Endothelial cell of hepatic sinusoid (primary cell): Measurements from ENCODE around the gene HCN3.

ENCODE experiments used
- in situ Hi-C: cut with HindIII; loops from 2 replicates; pipeline ENCODE4 v1.10.0; 2017; ENCODE audit warnings: low sequenced_read_pairs

HCN3 gene

DNA sequence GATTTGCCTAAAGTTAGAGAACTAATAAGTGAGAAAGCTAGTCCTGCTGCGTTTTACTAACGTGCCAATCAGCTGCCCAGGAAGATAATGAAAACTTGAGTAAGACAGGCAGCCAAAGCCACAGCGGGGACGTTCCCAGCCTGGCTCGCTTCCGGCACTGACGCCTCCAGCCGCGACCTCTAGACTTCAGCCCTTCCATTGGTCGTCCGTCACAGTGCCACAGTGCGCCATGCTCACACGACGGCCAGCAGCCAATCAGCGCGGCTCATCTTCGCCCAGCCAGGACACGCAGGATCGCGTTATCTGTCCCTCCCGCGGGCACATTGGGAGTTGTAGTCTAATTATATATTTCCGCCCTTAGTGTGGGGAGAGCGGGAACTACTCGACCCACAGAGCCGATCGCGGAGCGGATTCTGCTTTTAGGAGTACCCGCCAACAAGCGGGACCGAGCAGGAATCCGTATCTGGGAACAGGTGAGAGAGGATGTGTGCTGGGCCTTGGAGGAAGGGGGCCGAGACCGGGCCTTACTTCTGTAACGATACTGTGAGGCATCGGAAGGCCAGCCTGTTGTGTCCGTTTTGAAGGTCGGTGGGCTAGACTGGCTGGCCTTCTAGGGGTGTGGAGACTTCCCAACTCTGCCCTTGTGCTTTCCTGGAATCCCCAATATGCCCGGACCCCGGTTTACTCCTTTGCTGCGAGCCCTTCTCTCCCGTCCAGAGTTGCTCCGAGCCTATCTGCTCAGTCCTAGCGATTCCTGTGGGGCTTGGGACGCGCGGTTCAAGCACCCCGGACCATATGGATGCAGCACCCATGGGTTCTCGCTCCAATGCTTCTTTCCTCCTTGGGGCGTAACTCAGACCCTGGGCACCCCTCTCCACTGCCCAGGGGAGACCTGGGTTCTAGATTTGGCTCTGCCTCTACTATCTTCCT lies 31.5 kb downstream of the HCN3 start, which contains the start of gene FDPS:
TSS of gene FDPS (plus strand) at position 374 of the 930 bp plus-strand sequence. CDS start 924 bp downstream, outside the sequence.
- in situ Hi-C loops = no loop called here

GRCh38 chr1:155309423-155310021 lies 32.3 kb downstream of the HCN3 start:
- in situ Hi-C loops = loop anchor here (10.0 kb wide), 1 partner anchor 345 kb away; no protein-coding TSS in a partner anchor

GRCh38 chr1:155313261-155313660 lies 36.0 kb downstream of the HCN3 start:
- in situ Hi-C loops = loop anchor here (10.0 kb wide), 1 partner anchor 342 kb away; no protein-coding TSS in a partner anchor

DNA sequence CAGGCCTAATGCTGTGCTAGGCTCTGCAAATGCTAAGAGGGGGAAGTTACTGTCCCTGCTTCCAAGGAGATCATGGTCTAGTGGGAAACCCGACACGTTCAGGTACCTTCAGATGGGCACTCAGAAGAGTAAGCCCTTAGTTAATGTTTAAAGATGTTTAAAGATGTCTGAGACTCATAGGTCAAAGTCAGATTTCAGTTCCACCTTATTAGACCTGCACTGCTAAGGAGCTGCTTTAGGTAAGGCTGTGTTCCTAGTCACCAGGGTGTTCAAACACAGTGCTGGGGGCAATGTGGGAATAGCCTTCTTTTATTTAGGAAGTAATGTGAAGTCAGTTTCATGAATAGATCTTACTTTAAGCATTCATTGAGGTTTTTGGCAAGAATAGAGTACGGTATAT lies 39.7 kb downstream of the HCN3 start:
- in situ Hi-C loops = loop anchor here (10.0 kb wide), 1 partner anchor 338 kb away; no protein-coding TSS in a partner anchor

DNA sequence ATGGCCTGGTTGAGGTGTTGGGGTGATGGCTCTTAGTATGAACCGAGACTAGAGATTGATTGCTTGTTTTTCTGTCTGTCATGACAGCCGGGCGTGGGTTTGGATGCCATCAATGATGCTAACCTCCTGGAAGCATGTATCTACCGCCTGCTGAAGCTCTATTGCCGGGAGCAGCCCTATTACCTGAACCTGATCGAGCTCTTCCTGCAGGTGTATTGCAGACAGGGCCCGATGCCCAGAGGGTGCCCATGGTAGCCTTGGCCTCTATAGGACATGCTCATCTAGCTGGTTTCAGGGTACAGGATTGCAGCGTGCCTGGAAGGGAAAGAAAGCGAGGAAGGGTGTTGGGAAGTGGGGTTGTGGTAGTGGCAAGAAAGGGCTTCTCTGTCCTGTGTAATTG lies 40.8 kb downstream of the HCN3 start:
- in situ Hi-C loops = loop anchor here (10.0 kb wide), 1 partner anchor 337 kb away; no protein-coding TSS in a partner anchor

DNA sequence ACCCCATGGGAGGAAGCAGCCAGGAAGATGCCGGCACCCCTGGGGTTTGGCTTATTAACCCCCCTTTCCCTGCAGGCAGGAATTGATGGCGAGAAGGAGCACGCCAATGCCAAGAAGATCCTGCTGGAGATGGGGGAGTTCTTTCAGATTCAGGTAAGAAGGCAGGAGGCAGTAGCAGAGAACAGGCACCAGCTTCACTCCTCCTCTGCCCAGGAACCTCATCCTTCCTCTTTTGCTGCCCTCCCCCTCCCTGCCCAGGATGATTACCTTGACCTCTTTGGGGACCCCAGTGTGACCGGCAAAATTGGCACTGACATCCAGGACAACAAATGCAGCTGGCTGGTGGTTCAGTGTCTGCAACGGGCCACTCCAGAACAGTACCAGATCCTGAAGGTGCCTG lies 42.3 kb downstream of the HCN3 start:
- in situ Hi-C loops = loop anchor here (10.0 kb wide), 1 partner anchor 335 kb away; no protein-coding TSS in a partner anchor

DNA sequence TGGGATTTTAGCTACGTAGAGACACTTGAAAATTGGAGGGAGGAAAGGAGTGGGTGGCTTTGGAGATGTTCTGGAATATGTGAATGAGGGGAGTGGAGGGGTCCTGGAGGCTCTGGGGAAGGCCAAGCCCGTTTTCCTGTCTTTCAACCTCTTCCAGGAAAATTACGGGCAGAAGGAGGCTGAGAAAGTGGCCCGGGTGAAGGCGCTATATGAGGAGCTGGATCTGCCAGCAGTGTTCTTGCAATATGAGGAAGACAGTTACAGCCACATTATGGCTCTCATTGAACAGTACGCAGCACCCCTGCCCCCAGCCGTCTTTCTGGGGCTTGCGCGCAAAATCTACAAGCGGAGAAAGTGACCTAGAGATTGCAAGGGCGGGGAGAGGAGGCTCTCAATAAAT lies 43.0 kb downstream of the HCN3 start:
- in situ Hi-C loops = no loop called here

GRCh38 chr1:155320661-155321617 lies 43.7 kb downstream of the HCN3 start, which contains the start of gene RUSC1:
RUSC1 (plus strand) TSS chr1:155320894; CDS start chr1:155321774, 880 bp downstream.
- in situ Hi-C loops = no loop called here

GRCh38 chr1:155321639-155322503 lies 44.6 kb downstream of the HCN3 start:
- in situ Hi-C loops = no loop called here

GRCh38 chr1:155322571-155322952 lies 45.3 kb downstream of the HCN3 start:
- in situ Hi-C loops = no loop called here

- in situ Hi-C loops = no loop called here
Measured at GRCh38 chr1:155322953-155323728, 45.9 kb downstream of the HCN3 start.

- in situ Hi-C loops = no loop called here
Measured at GRCh38 chr1:155323729-155324036, 46.4 kb downstream of the HCN3 start.

DNA sequence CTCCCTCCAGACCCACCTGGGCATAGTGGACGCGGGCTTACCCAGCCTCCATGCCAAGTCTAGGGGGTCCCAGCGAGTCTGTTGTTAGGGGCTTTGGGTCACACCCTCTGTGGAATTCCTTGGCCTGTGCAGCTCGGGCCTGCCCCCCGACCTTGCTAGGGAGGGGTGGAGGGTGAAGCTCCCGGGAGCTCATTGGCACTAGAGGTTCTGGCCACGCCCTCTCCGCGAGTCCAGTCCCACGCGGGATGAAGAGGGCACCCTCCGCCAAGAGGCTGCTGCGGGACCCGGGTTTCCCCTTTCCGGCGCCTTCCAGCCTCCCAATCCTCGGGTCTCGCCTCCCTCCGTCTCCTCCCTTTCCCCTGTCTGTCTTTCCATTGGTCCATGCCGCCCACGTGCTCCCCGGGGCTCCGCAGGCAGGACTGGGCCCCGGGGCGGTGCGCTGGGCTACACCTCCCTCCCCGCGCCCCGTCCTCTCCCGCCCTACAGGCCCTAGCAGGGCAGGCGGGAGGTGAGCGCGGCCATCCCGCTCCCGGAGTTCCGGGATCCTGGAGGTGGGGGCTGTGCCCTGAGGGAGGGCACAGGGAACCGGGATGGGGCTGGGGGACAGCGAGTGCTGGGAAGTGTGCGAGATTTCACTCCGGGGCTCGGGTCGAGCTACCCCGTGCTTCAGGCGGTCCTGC lies 46.9 kb downstream of the HCN3 start:
- in situ Hi-C loops = no loop called here

GRCh38 chr1:155324717-155325602 lies 47.7 kb downstream of the HCN3 start:
- in situ Hi-C loops = no loop called here

GRCh38 chr1:155325603-155325893 lies 48.3 kb downstream of the HCN3 start:
- in situ Hi-C loops = no loop called here

GRCh38 chr1:155326020-155326526 lies 48.8 kb downstream of the HCN3 start:
- in situ Hi-C loops = no loop called here

- in situ Hi-C loops = no loop called here
Measured at GRCh38 chr1:155326631-155327037, 49.4 kb downstream of the HCN3 start.
